HG03378 (cell line): ENCODE data around the gene RNF222.
"Not testable (repeated sequence)": the region's sequence is repeated elsewhere in the genome, so short reads cannot be mapped to it uniquely, and the experiment has no call there.

Experiments
- ATAC-seq: cut with Tn5 transposase; IDR thresholded peaks from one replicate; pipeline ENCODE4 v1.9.1; 2021; ENCODE audit warnings: mild to moderate bottlenecking, moderate library complexity; ENCODE audit not compliant: unreplicated experiment

The RNF222 gene

GRCh38 chr17:8382052-8382879, 15.4 kb downstream of the RNF222 start:
- ATAC-seq: no peak

GRCh38 chr17:8380049-8380448, 17.6 kb downstream of the RNF222 start:
- ATAC-seq: no peak

- ATAC-seq: not testable (repeated sequence)
Measured at GRCh38 chr17:8378117-8378516, 19.5 kb downstream of the RNF222 start.

GRCh38 chr17:8377422-8377821, 20.2 kb downstream of the RNF222 start:
- no peak for ATAC-seq

- ATAC-seq: no peak
Measured at GRCh38 chr17:8376271-8377067, 21.2 kb downstream of the RNF222 start, which contains the start of gene KRABD2. TSS of gene KRABD2 (minus strand) at chr17:8376704.

- ATAC-seq: no peak
Measured at GRCh38 chr17:8375738-8376259, 21.8 kb downstream of the RNF222 start.

GRCh38 chr17:8373856-8374255, 23.8 kb downstream of the RNF222 start:
- ATAC-seq: not testable (repeated sequence)

GRCh38 chr17:8372422-8372821, 25.2 kb downstream of the RNF222 start:
- no peak for ATAC-seq

- ATAC-seq: no peak
Measured at GRCh38 chr17:8371786-8372185, 25.8 kb downstream of the RNF222 start.

- ATAC-seq: no peak
Measured at GRCh38 chr17:8369944-8370343, 27.7 kb downstream of the RNF222 start.

GRCh38 chr17:8368193-8368592, 29.4 kb downstream of the RNF222 start:
- no peak for ATAC-seq

- no peak for ATAC-seq
Measured at GRCh38 chr17:8366231-8366630, 31.4 kb downstream of the RNF222 start.

- no peak for ATAC-seq
Measured at GRCh38 chr17:8365143-8365542, 32.5 kb downstream of the RNF222 start.

GRCh38 chr17:8362651-8363332, 34.8 kb downstream of the RNF222 start:
- ATAC-seq: no peak

GRCh38 chr17:8360751-8361150, 36.9 kb downstream of the RNF222 start:
- no peak for ATAC-seq

- ATAC-seq: no peak
Measured at GRCh38 chr17:8360260-8360659, 37.4 kb downstream of the RNF222 start.

GRCh38 chr17:8359769-8360168, 37.9 kb downstream of the RNF222 start:
- ATAC-seq: no peak

- ATAC-seq: no peak
Measured at GRCh38 chr17:8357910-8358309, 39.7 kb downstream of the RNF222 start.

GRCh38 chr17:8354236-8354635, 43.4 kb downstream of the RNF222 start:
- ATAC-seq: no peak

- ATAC-seq: no peak
Measured at GRCh38 chr17:8353736-8354135, 43.9 kb downstream of the RNF222 start.

GRCh38 chr17:8350339-8350738, 47.3 kb downstream of the RNF222 start:
- no peak for ATAC-seq
